Measurements from ENCODE around the gene CLDN7. TPM values are rescaled to one million over a fixed set of nuclear protein-coding genes. Genes with fewer than 3 reads are reported as not detected.
A peak's percentile ranks its signal among the peaks of the same experiment; 100 is the strongest.

The CLDN7 gene
- total and polyA plus RNA-seq, 2 donors from 2014 or later = 119 to 233 TPM

DNA sequence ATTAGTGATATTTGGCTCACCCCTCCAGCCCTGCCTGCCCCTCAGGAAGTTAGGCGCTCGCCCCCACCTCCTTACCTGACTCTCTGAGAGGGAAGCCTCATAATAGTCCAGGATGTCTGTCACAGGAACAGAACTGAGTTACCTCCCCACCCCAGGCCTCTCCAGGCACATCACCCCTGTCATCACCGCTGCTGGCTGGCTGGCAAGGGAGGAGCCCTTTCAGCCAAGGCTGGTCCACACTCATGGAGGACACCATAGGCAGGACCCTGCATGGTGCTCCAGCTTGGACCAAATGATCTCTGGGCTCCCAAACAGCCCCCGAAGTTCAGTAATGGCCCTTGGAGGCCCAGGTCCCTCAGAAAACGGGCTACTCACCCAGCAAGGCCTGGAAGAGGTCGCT is 44.1 kb downstream of the CLDN7 start:
- H3K36me3 ChIP-seq (ENCODE audit: control insufficient read depth in 2 of 3, insufficient read depth in 3 of 3, low read length in 3 of 3) = peaks cover 2 to 18% (median 16%) of the 10 kb centered on the region in 3 donors
- no peaks in the 10 kb centered on the region for H3K27me3 ChIP-seq (ENCODE audit: control insufficient read depth, insufficient read depth, low read length)
- no peak overlapping the region for H3K27ac ChIP-seq (ENCODE audit: low read depth in 2 of 2, low read length in 2 of 2)
- peaks cover 7 to 46% (median 44%) of the 10 kb centered on the region in 3 donors for H3K4me1 ChIP-seq (ENCODE audit: control insufficient read depth in 2 of 3, insufficient read depth in 2 of 3, low read depth in 1 of 3, low read length in 3 of 3)
- DNase-seq = peak in 1 of 5 donors; percentile 72
- H3K4me3 ChIP-seq (ENCODE audit: low read length in 3 of 3) = peak overlapping the region in 1 of 3 donors; percentile 11
- no peak for FAIRE-seq
- intact Hi-C loops (cut with DNase I) = no loop called here
- H3K9me3 ChIP-seq (ENCODE audit: control insufficient read depth in 2 of 3, insufficient read depth in 1 of 3, low read length in 3 of 3) = no peaks in the 10 kb centered on the region
- peak overlapping the region in 1 of 3 donors; percentile 55 for H3K9ac ChIP-seq (ENCODE audit: low read length in 3 of 3)
- TF ChIP-seq, protein P1, sequence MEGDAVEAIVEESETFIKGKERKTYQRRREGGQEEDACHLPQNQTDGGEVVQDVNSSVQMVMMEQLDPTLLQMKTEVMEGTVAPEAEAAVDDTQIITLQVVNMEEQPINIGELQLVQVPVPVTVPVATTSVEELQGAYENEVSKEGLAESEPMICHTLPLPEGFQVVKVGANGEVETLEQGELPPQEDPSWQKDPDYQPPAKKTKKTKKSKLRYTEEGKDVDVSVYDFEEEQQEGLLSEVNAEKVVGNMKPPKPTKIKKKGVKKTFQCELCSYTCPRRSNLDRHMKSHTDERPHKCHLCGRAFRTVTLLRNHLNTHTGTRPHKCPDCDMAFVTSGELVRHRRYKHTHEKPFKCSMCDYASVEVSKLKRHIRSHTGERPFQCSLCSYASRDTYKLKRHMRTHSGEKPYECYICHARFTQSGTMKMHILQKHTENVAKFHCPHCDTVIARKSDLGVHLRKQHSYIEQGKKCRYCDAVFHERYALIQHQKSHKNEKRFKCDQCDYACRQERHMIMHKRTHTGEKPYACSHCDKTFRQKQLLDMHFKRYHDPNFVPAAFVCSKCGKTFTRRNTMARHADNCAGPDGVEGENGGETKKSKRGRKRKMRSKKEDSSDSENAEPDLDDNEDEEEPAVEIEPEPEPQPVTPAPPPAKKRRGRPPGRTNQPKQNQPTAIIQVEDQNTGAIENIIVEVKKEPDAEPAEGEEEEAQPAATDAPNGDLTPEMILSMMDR (IDR thresholded peaks at IDR 0.05; ENCODE audit: borderline replicate concordance, extremely low read depth, insufficient read depth) = no peak

DNA sequence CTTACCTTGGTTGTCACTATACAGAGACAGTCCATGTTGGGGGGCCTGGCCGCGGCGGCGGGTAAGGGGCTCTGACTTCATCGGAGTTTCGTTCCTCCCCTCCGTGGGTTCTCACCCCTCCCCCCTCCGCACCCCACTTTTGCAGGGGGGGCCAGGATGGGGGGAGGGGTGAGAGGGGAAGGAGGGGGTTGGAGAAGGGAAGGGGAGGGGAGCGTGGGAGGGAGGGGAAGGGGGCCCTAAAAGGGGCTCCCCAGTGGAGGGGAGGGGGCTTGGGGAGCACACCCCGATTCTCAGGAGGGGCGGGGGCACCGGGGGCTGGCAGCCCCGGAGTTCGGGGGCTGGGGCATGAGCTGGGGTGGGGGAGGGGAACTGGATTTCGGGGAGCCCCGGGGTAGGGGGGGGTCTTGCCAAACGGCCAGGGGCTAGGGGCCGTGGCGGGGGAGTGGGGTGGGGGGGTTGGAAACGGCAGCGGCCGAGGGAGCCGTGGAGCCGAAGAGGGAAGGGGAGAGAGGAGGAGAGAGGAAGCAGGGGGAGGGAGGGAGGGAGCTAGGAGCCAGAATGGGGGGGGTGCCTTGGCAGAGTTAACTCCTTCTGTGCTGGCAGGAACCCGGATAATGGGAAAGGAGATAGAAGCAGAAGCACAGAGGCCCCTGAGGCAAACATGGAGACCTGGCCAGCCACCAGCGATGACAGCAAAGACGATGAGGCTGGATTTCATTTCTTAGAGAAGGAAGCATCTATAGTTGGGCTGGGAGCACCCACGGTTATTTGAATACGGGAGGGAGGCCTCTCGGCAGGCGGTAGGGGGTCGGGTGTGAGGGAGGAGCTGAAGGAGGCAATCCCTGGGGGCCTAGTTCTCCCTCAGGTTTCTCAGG is 44.9 kb downstream of the CLDN7 start:
- H3K4me1 ChIP-seq (ENCODE audit: control insufficient read depth in 2 of 3, insufficient read depth in 2 of 3, low read depth in 1 of 3, low read length in 3 of 3) = peaks cover 7 to 46% (median 44%) of the 10 kb centered on the region in 3 donors
- DNase-seq = peak; percentile 82 to 94 (median 87)
- peaks cover 2 to 10% (median 9%) of the 10 kb centered on the region in 3 donors for H3K36me3 ChIP-seq (ENCODE audit: control insufficient read depth in 2 of 3, insufficient read depth in 3 of 3, low read length in 3 of 3)
- H3K4me3 ChIP-seq (ENCODE audit: low read length in 3 of 3) = peak overlapping the region; percentile 44 to 70 (median 47)
- no peak for FAIRE-seq
- TF ChIP-seq, protein P1 (IDR thresholded peaks at IDR 0.05; ENCODE audit: borderline replicate concordance, extremely low read depth, insufficient read depth) = no peak
- no peaks in the 10 kb centered on the region for H3K27me3 ChIP-seq (ENCODE audit: control insufficient read depth, insufficient read depth, low read length)
- intact Hi-C loops (cut with DNase I) = no loop called here
- H3K27ac ChIP-seq (ENCODE audit: low read depth in 2 of 2, low read length in 2 of 2) = peak overlapping the region; percentile 32 to 75
- peak overlapping the region; percentile 10 to 55 (median 43) for H3K9ac ChIP-seq (ENCODE audit: low read length in 3 of 3)
- no peaks in the 10 kb centered on the region for H3K9me3 ChIP-seq (ENCODE audit: control insufficient read depth in 2 of 3, insufficient read depth in 1 of 3, low read length in 3 of 3)

DNA sequence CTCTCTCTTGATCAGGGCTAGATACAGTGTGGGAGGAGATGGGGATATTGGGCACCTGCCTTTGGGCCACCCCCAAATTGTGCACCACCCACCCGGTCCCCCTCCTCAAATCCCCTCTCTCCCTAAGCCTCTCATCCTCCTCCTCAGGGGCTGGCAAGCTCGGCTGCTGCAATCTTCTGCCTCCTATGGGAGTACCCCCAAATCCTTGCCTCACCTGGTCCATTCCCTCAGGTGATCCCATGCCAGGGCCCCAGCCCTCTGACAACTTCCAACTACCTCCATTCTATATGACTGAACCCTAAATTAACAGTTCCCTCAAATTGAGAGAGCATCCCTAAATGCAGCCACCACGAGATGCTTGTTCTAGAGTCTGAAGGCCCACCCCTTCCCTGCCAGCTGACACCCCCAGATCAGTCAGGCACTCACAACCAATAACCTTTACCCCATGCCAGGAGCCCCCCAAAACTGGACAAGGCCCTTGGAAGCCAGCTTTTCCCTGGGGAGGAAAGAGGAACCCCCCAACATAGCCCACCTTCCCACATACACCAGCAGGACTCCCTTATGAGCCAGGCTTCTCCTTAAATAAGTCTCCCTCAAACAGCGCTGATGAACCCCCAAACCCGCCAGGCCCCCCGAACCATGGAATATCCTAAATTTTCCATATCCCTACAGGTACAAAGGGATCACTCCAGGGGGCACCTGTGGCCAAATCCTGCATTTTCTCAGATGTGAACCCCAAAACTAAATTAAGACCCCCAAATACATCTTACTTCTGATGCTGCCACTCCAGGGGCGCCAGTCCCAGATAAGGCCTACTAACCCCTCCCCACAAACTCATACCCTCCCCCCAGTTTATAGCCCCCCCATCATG is 45.8 kb downstream of the CLDN7 start:
- peak overlapping the region in 2 of 3 donors; percentile 10 to 34 for H3K9ac ChIP-seq (ENCODE audit: low read length in 3 of 3)
- no peaks in the 10 kb centered on the region for H3K27me3 ChIP-seq (ENCODE audit: control insufficient read depth, insufficient read depth, low read length)
- peaks cover 7 to 39% (median 38%) of the 10 kb centered on the region in 3 donors for H3K4me1 ChIP-seq (ENCODE audit: control insufficient read depth in 2 of 3, insufficient read depth in 2 of 3, low read depth in 1 of 3, low read length in 3 of 3)
- intact Hi-C loops (cut with DNase I) = no loop called here
- no peaks in the 10 kb centered on the region for H3K9me3 ChIP-seq (ENCODE audit: control insufficient read depth in 2 of 3, insufficient read depth in 1 of 3, low read length in 3 of 3)
- peak overlapping the region; percentile 43 to 75 for H3K27ac ChIP-seq (ENCODE audit: low read depth in 2 of 2, low read length in 2 of 2)
- peak overlapping the region in 2 of 3 donors; percentile 8 to 32 for H3K4me3 ChIP-seq (ENCODE audit: low read length in 3 of 3)
- FAIRE-seq (no peak), DNase-seq (peak in 1 of 5 donors; percentile 67)
- TF ChIP-seq, protein P1 (IDR thresholded peaks at IDR 0.05; ENCODE audit: borderline replicate concordance, extremely low read depth, insufficient read depth) = no peak
- H3K36me3 ChIP-seq (ENCODE audit: control insufficient read depth in 2 of 3, insufficient read depth in 3 of 3, low read length in 3 of 3) = peaks cover 0 to 7% (median 4%) of the 10 kb centered on the region in 3 donors

All from kidney (tissue), 14 donors.